Loucy (cell line): ENCODE data around the gene CTSF.
A peak's percentile ranks its signal among the peaks of the same experiment; 100 is the strongest.
"Not testable (repeated sequence)": the region's sequence is repeated elsewhere in the genome, so short reads cannot be mapped to it uniquely, and the experiment has no call there.

Experiments
- H2AFZ ChIP-seq: fragments of 200-600 bp; sonication (generic); 2 replicates; pipeline ENCODE4 v1.6.0; 2016; ENCODE audit warnings: antibody characterized with exemption, mild to moderate bottlenecking, low read length, moderate library complexity
- H3F3A ChIP-seq: fragments of 200-600 bp; 2 replicates; pipeline ENCODE4 v1.6.0; 2016; ENCODE audit warnings: antibody characterized with exemption, low read depth, mild to moderate bottlenecking
- H3K27me3 ChIP-seq: fragments of 200-600 bp; sonication (generic); 2 replicates; pipeline ENCODE4 v1.6.1; 2014; ENCODE audit warnings: low read length, mild to moderate bottlenecking; ENCODE audit not compliant: insufficient read depth, poor library complexity, severe bottlenecking
- H3K36me3 ChIP-seq: fragments of 200-600 bp; sonication (generic); 2 replicates; pipeline ENCODE4 v1.6.1; 2016; ENCODE audit warnings: low read length; ENCODE audit not compliant: insufficient read depth
- H3K4me1 ChIP-seq: fragments of 200-600 bp; sonication (generic); 2 replicates; pipeline ENCODE4 v1.5.1; 2014; ENCODE audit warnings: low read length, mild to moderate bottlenecking; ENCODE audit not compliant: insufficient read depth, poor library complexity, severe bottlenecking
- H3K4me2 ChIP-seq: fragments of 200-600 bp; sonication (generic); 2 replicates; pipeline ENCODE4 v1.6.0; 2014; ENCODE audit warnings: antibody characterized with exemption, low read length, low read depth, mild to moderate bottlenecking; ENCODE audit not compliant: poor library complexity, severe bottlenecking
- H3K4me3 ChIP-seq: fragments of 200-600 bp; sonication (generic); 2 replicates; pipeline ENCODE4 v1.5.1; 2014; ENCODE audit warnings: low read length, mild to moderate bottlenecking, mixed read lengths; ENCODE audit not compliant: poor library complexity, severe bottlenecking
- H3K79me2 ChIP-seq: fragments of 200-600 bp; sonication (generic); 2 replicates; pipeline ENCODE4 v1.6.1; 2014; ENCODE audit warnings: low read length; ENCODE audit not compliant: insufficient read depth
- H3K9ac ChIP-seq: fragments of 200-600 bp; sonication (generic); 2 replicates; pipeline ENCODE4 v1.6.0; 2014; ENCODE audit warnings: mild to moderate bottlenecking, low read depth, low read length, moderate library complexity; ENCODE audit not compliant: poor library complexity, severe bottlenecking
- H3K9me2 ChIP-seq: fragments of 200-600 bp; sonication (generic); replicated peaks from 2 replicates; pipeline ENCODE4 v1.6.1; 2016; ENCODE audit warnings: low read depth, low read length, mixed read lengths
- H3K9me3 ChIP-seq: fragments of 200-600 bp; sonication (generic); 2 replicates; pipeline ENCODE4 v1.6.1; 2014; ENCODE audit warnings: mild to moderate bottlenecking, antibody characterized with exemption, low read length, low read depth; ENCODE audit not compliant: insufficient read depth
- H4K20me1 ChIP-seq: fragments of 200-600 bp; sonication (generic); 2 replicates; pipeline ENCODE4 v1.6.0; 2014; ENCODE audit warnings: antibody characterized with exemption, low read length, mild to moderate bottlenecking; ENCODE audit not compliant: insufficient read depth, poor library complexity, severe bottlenecking
- EZH2phosphoT487 ChIP-seq: fragments of 200-600 bp; IDR thresholded peaks from 2 replicates; pipeline ENCODE4 v1.6.1; 2018; ENCODE audit warnings: antibody characterized with exemption, mild to moderate bottlenecking, moderate library complexity, borderline replicate concordance
- TF ChIP-seq, protein P1 (sequence below): fragments of 200-600 bp; sonication (generic); conservative IDR thresholded peaks from 2 replicates; pipeline ENCODE4 v1.5.1; 2014; ENCODE audit warnings: mild to moderate bottlenecking, antibody characterized with exemption, low read length

The CTSF gene

DNA sequence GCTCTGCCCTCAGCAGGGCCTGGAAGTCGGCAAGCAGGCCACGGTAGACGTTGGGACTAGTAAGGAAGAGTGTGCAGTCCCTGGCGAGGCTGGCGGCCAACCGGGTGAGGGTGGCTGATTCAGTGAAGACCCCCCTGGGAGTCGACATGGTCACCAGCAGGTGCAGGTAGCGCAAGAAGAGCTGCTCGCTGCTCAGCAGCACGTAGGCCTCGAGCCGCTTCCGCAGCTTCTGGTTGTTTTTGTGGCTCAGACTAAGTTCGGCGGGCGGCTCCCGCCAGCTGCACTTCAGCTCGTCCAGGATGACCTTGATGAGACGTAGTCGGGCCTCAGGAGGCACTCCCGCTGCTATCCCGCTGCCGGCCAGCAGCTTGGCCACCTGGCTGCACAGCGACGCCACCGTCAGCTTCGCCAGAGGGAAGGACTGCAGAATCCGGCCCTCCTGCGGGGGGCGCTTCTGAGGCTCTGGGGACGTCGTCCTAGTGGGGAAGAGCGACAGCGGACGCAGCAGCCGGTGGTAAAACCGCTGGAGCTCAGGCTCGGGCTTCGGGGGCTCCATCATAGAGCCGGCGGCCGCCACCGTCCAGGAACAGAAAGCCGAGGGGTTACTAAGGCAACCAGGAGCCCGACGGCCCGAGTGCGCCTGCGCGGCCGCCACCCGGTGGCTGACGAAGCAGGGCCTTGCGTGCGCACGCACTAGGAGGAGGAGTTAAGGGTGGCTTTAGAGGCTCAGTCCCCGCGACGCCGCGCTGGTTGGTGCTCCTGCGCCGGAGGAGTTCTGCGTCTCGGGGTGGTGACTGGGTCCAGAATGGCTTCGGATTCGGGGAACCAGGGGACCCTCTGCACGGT, 24.3 kb upstream of the CTSF start, which contains the start of the genes CCDC87 and CCS:
TSS of gene CCDC87 (minus strand) at position 607 of the 846 bp plus-strand sequence. CDS start at position 559, 48 bp downstream.
TSS of gene CCS (plus strand) at position 729 of the 846 bp plus-strand sequence. CDS start at position 806, 77 bp downstream.
- no peaks in the 10 kb centered on the region for H3K9me3 ChIP-seq
- peak within 1 kb of the TSS; percentile 96 for H3K4me2 ChIP-seq
- peak within 1 kb of the TSS; percentile 90 for H3K9ac ChIP-seq
- H3F3A ChIP-seq = no peaks in the 10 kb centered on the region
- no peak for TF ChIP-seq EZH2phosphoT487
- TF ChIP-seq, protein P1, sequence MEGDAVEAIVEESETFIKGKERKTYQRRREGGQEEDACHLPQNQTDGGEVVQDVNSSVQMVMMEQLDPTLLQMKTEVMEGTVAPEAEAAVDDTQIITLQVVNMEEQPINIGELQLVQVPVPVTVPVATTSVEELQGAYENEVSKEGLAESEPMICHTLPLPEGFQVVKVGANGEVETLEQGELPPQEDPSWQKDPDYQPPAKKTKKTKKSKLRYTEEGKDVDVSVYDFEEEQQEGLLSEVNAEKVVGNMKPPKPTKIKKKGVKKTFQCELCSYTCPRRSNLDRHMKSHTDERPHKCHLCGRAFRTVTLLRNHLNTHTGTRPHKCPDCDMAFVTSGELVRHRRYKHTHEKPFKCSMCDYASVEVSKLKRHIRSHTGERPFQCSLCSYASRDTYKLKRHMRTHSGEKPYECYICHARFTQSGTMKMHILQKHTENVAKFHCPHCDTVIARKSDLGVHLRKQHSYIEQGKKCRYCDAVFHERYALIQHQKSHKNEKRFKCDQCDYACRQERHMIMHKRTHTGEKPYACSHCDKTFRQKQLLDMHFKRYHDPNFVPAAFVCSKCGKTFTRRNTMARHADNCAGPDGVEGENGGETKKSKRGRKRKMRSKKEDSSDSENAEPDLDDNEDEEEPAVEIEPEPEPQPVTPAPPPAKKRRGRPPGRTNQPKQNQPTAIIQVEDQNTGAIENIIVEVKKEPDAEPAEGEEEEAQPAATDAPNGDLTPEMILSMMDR = peak; percentile 83
- peak within 1 kb of the TSS; percentile 98 for H2AFZ ChIP-seq
- H4K20me1 ChIP-seq = no peaks in the 10 kb centered on the region
- H3K79me2 ChIP-seq = peaks cover 10% of the 10 kb centered on the region; the same call in 1 of the 2 replicates
- no peaks in the 10 kb centered on the region for H3K36me3 ChIP-seq
- peak within 1 kb of the TSS; percentile 99 for H3K4me3 ChIP-seq
- H3K9me2 ChIP-seq = no peaks in the 10 kb centered on the region
- no peaks in the 10 kb centered on the region for H3K27me3 ChIP-seq
- peaks cover 14% of the 10 kb centered on the region for H3K4me1 ChIP-seq

GRCh38 chr11:66591175-66591574, 22.8 kb upstream of the CTSF start:
- no peak overlapping the region for H3K4me2 ChIP-seq
- H3K9me2 ChIP-seq = no peaks in the 10 kb centered on the region
- H3K9me3 ChIP-seq = no peaks in the 10 kb centered on the region
- no peaks in the 10 kb centered on the region for H3F3A ChIP-seq
- no peaks in the 10 kb centered on the region for H3K36me3 ChIP-seq
- no peak overlapping the region for H3K9ac ChIP-seq
- H4K20me1 ChIP-seq = no peaks in the 10 kb centered on the region
- peaks cover 14% of the 10 kb centered on the region for H3K4me1 ChIP-seq
- no peaks in the 10 kb centered on the region for H3K27me3 ChIP-seq
- H3K79me2 ChIP-seq = peaks cover 10% of the 10 kb centered on the region; the same call in 1 of the 2 replicates
- no peak overlapping the region for H3K4me3 ChIP-seq
- no peak overlapping the region for H2AFZ ChIP-seq
- TF ChIP-seq, protein P1 = no peak
- TF ChIP-seq EZH2phosphoT487 = no peak

GRCh38 chr11:66589996-66590675, 21.7 kb upstream of the CTSF start:
- H3K27me3 ChIP-seq = no peaks in the 10 kb centered on the region
- H3K9me3 ChIP-seq = no peaks in the 10 kb centered on the region
- H2AFZ ChIP-seq = no peak overlapping the region
- no peaks in the 10 kb centered on the region for H4K20me1 ChIP-seq
- peaks cover 10% of the 10 kb centered on the region; the same call in 1 of the 2 replicates for H3K79me2 ChIP-seq
- TF ChIP-seq, protein P1 = no peak
- no peak for TF ChIP-seq EZH2phosphoT487
- no peak overlapping the region for H3K4me2 ChIP-seq
- no peaks in the 10 kb centered on the region for H3K36me3 ChIP-seq
- H3K4me1 ChIP-seq = peaks cover 14% of the 10 kb centered on the region
- no peak overlapping the region for H3K4me3 ChIP-seq
- H3F3A ChIP-seq = no peaks in the 10 kb centered on the region
- no peaks in the 10 kb centered on the region for H3K9me2 ChIP-seq
- H3K9ac ChIP-seq = no peak overlapping the region

DNA sequence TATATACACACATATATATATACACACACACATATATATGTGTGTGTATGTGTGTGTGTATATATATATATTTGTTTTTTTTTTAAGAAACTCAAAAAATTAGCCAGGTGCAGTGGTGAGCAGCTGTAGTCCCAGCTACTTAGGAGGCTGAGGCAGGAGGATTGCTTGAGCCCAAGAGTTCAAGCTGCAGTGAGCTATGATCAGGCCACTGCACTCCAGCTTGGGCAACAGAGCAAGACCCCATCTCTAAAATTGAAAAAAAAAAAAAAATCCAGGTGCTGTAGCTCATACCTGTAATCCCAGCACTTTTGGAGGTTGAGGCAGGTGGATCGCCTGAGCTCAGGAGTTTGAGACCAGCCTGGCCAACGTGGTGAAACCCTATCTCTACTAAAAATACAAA, 20.9 kb upstream of the CTSF start:
- H3K79me2 ChIP-seq = not testable (repeated sequence)

More for the DNA sequence above, 20.9 kb upstream of the CTSF start:
- not testable (repeated sequence) for H4K20me1 ChIP-seq, H3K9me3 ChIP-seq, H3K27me3 ChIP-seq, H3K4me2 ChIP-seq, H3K4me1 ChIP-seq, H3K36me3 ChIP-seq, H3K9ac ChIP-seq, H3F3A ChIP-seq, H3K9me2 ChIP-seq, H2AFZ ChIP-seq, H3K4me3 ChIP-seq
